NCI-H2171 (cell line): ENCODE data around the gene ARHGEF19.
"Not testable (repeated sequence)": the region's sequence is repeated elsewhere in the genome, so short reads cannot be mapped to it uniquely, and the experiment has no call there.

Experiments
- DNase-seq: peaks from one replicate; lab custom pipeline; 2025; lab: John Stamatoyannopoulos, UW

Gene ARHGEF19

GRCh38 chr1:16219968-16220500 is 7.6 kb upstream of the ARHGEF19 start:
- no peak for DNase-seq

DNA sequence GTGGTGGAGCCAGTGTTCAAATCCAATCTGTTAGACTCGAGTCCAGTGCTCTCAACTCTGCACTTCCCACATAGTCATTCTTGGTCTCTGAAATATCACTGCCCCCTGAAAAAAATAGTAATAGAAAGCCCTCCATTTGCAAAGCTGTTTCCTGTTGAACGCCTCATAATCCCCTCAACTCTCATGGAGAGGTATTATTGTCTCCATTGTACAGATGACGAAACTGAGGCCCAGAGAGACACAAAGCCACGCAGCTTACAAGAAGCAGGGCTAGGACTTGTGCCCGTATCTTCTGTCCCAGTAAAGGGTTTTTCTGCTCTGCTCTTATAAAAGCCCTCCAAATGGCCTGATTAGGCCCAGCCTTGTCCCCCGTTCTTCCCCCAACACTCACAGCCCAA is 6.2 kb upstream of the ARHGEF19 start:
- DNase-seq: no peak

DNA sequence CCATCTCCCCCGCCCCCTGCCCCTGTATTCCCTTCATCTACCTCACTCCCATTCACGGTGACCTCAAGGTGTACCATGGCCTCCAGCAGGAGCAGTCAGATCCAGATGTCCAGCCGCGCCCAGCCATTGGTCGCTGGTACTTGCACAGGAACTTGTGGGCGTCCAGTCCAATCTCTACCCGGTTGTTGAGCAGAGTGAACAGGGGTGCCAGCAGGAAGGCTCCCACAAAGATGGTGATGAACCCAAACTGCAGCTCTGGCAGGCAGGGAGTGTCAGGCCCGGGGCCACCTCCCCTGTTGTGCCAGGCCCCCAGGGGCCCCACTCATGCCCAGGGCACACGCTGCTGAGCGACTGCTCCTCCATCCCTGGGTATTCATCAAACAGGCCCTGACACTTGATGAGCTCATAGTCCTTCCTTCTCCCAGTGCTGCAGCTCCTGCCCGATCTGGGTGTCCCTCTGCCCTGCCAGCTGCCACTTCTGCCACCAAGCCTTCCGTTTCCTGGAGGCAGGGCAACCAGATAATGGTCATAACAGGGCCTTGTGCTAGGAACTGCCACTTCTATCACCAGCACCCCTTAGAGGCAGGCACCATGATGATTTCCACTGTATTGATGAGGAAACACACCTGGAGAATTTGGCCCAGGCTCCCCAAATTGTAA is 5.7 kb upstream of the ARHGEF19 start:
- no peak for DNase-seq

GRCh38 chr1:16217061-16217785 is 4.8 kb upstream of the ARHGEF19 start:
- peak; percentile 96 for DNase-seq

GRCh38 chr1:16215882-16216753 is 3.7 kb upstream of the ARHGEF19 start:
- DNase-seq: no peak

DNA sequence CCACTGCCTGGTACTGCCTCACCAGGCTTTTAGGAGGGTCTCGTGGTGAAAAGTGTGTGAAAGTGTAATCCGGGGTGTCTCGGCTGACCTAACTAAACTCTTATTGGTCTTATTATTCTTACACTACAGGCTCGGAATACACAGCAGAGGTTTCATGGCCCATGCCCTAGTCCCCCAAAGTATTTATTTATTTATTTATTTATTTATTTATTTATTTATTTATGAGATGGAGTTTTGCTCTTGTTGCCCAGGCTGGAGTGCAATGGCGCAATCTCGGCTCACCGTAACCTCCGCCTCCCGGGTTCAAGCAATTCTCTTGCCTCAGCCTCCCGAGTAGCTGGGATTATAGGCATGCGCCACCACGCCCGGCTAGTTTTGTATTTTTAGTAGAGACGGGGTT is 2.8 kb upstream of the ARHGEF19 start:
- not testable (repeated sequence) for DNase-seq

- not testable (repeated sequence) for DNase-seq
Observed at GRCh38 chr1:16213544-16213943, 1.1 kb upstream of the ARHGEF19 start.

DNA sequence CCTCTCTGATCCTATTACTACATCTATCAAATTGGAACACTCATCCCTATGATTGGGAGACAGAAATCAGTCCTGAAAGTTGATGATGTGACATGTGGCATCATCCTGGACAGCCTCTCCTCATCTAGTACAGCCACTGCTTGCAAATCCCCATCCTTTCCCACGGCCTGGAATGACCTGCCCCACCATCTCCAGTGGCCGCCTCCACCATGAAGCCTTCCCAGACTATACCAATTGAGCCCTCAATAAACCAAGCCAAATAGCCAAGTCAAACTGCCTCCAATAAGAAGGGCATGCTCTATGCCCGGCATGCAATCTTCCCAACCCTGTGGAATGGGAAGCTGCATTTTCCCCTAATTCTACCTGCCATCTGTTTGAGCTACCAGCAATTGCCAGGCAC is 561 bp upstream of the ARHGEF19 start:
- no peak for DNase-seq

DNA sequence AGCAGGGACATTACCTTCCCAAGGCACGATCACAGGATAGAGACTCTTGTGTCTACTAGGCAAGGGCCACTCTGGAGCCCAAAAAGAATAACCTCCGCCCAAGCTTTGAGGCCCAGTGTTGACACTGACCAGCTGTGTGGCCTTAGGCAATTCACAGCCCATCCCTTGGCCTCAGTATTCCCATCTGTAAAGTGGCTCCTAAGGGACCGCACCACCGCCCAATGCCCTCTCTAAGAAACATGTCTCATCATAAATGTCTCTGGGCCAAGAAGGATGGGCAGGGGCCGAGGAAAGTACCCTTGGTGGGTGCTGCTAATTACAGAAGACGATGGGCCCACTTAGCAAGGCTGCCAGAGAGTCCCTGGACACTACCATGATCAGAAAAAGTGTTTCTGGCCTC is 628 bp downstream of the ARHGEF19 start:
- no peak for DNase-seq

DNA sequence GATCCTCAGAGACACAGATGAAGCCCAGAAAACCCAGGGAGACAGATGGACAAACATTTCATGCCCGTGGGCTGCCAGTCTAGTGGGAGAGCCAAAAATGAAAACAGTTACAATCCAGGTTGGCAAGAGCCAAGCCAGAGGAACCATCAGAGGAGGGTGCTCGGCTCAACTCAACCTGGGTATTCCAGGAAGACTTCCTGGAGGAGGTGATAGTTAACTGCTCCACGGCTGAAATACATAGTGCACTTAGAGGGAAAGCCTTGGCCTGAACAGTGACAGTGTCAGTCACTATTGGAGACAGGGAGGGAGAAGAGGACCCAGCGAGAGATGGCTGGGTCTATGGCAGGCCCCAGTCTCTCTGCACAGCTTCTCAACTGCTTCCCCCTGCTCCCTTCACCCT is 1.9 kb downstream of the ARHGEF19 start:
- no peak for DNase-seq

DNA sequence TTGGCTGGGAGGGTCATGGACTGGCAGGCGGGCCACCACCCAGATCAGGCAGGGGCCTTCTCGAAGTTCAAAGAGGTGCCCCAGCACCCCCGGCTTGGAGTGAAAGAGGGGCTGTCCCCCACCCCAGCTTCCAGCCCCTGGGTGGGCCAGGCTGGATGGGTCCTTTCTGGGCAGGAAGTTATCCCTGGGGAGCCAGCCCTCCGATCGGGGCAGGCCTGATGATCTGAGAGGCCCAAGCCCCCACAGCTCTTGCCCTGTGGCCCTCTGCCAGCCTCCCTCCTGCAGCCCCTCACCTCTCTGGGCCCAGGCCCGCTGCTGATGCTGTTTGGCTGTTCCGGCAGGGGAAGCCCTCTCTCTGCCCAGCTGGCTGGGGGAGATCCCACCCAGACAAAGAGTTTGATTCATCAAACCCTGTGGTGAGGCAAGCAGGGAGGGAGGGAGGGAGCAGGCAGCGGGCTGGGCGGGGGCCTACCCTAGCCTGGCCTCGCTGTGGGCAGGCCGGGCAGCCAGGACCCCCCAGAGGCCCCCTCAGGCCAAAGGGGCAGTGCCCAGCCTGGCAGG is 2.5 kb downstream of the ARHGEF19 start:
- no peak for DNase-seq

- DNase-seq: no peak
Observed at GRCh38 chr1:16209132-16209846, 3.2 kb downstream of the ARHGEF19 start.

GRCh38 chr1:16208270-16208987 is 4.0 kb downstream of the ARHGEF19 start:
- no peak for DNase-seq

DNA sequence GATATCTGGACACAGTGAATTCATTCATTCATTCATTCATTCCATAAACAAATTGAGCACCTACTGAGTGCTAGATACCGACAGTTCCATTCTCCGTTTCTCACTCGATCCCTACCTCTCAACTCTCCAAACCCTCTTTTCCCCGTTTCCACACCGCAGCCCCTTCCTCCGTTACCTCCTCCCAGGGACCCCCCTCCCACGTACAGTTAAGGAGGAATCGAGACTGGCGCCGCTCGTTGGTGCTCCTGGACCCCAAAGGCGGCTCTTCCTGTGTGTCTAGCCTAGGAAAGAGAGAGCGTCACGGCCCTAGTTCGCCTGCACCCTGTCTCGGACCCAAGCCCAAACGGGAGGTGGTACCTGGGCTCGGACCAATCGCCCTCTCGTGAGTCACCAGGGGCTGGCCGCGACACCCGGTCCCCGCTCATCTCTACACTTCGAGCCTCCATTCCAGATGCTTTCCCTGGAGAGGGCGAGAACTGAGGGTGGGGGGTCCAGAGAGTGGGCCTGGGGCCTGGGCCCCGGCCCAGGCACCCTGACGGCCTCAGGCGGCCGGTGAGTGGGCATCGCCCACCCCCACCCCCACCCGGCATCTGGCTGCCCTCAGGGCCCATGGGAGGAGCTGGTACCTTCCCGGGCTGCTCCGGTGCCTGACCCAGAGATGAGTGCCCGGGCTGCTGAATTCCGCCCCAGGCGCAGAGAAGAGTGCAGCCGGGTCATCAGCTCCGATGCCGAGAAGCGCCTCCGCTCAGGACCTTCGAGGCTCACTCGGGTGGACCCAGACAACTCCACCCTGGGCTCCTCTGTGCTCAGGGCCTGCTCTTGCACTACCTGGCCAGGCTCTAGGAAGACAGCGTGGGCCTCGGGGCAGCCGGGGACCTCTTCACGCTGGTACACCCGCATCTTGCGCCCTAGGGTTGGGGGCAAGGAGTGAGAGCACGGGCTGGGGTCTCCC is 4.9 kb downstream of the ARHGEF19 start:
- no peak for DNase-seq

GRCh38 chr1:16206547-16207317 is 5.7 kb downstream of the ARHGEF19 start:
- DNase-seq: peak; percentile 85

- DNase-seq: no peak
Observed at GRCh38 chr1:16205891-16206546, 6.4 kb downstream of the ARHGEF19 start.

GRCh38 chr1:16205334-16205671 is 7.1 kb downstream of the ARHGEF19 start:
- DNase-seq: no peak

DNA sequence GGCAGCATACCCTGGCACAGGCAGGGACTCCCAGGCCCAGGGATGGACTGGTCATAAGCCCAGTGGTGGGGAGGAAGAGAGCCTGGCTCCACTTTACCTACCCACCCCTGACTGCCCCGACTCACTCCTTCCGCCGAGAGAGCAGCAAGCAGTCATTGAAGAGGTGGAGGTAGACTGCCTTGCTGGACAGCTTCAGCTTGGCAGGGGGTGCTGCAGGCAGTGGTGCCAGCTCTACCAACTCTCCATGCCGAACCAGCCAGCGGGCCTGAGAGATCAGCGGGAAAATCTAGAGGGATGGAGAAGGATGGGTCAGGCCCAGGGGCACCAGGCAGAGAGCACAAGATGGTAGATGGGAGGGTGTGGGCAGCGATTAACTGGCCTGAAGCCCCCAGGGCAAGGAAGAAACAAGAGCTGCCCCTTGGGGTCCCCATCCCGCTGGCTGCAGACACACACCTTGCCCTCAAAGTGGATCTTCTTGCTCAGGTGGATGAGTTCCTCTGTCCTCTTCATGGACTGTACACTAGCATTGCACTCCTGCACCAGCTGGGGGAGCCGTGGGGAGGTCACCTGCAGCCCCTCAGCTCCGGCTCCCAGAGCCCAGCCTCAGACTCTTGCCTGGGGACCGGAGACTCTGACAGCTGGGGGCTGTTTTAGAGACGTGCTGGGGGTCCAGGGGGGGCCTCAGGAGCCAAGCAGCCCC is 7.7 kb downstream of the ARHGEF19 start:
- no peak for DNase-seq
